Neuronal stem cell (in vitro differentiated cells): Measurements from ENCODE around the gene MAFB.

ENCODE experiments used
- DNase-seq: peaks from one replicate; pipeline ENCODE4 v3.0.0-alpha.2; 2013; ENCODE audit warnings: low spot score
- H2AFZ ChIP-seq: one replicate; pipeline ENCODE4 v1.6.1; 2013; ENCODE audit warnings: mild to moderate bottlenecking, low read length, inconsistent platforms
- H2AK5ac ChIP-seq: 2 replicates; pipeline ENCODE4 v1.6.1; 2013; ENCODE audit warnings: low read depth, mild to moderate bottlenecking, inconsistent platforms, low read length, moderate library complexity, mixed read lengths
- H2BK120ac ChIP-seq: 2 replicates; pipeline ENCODE4 v1.6.1; 2013; ENCODE audit warnings: low read depth, mild to moderate bottlenecking, inconsistent platforms, low read length, moderate library complexity, mixed read lengths
- H2BK12ac ChIP-seq: one replicate; pipeline ENCODE4 v1.6.1; 2013; ENCODE audit warnings: low read length, inconsistent platforms
- H2BK15ac ChIP-seq: 2 replicates; pipeline ENCODE4 v1.6.1; 2013; ENCODE audit warnings: mild to moderate bottlenecking, low read length, inconsistent platforms, mixed read lengths
- H2BK5ac ChIP-seq: one replicate; pipeline ENCODE4 v1.6.1; 2013; ENCODE audit warnings: inconsistent platforms, mild to moderate bottlenecking, low read length, moderate library complexity
- H3K14ac ChIP-seq: one replicate; pipeline ENCODE4 v1.6.1; 2013; ENCODE audit warnings: low read length, inconsistent platforms
- H3K18ac ChIP-seq: 2 replicates; pipeline ENCODE4 v1.6.1; 2013; ENCODE audit warnings: low read length, inconsistent platforms
- H3K23ac ChIP-seq: 2 replicates; pipeline ENCODE4 v1.6.1; 2013; ENCODE audit warnings: low read depth, mild to moderate bottlenecking, mixed read lengths, low read length, inconsistent platforms; ENCODE audit not compliant: poor library complexity
- H3K27ac ChIP-seq: replicated peaks from 3 replicates; pipeline ENCODE4 v1.5.1; 2013; ENCODE audit warnings: low read length, inconsistent platforms
- H3K27me3 ChIP-seq, 3 experiments: 2 replicates each; pipeline ENCODE4 v1.6.1; 2013; ENCODE audit warnings: low read length in 3 of 3, mild to moderate bottlenecking in 2 of 3, inconsistent platforms in 1 of 3, low read depth in 1 of 3, mixed read lengths in 1 of 3, moderate library complexity in 1 of 3; ENCODE audit not compliant: control insufficient read depth in 3 of 3, insufficient read depth in 3 of 3
- H3K36me3 ChIP-seq, 2 donors: replicated peaks in 1 of 2; 2 replicates each; pipeline ENCODE4 v1.6.1; 2013; ENCODE audit warnings: low read length in 2 of 2; ENCODE audit not compliant: control insufficient read depth in 2 of 2, insufficient read depth in 2 of 2
- H3K4ac ChIP-seq: 2 replicates; pipeline ENCODE4 v1.6.1; 2013; ENCODE audit warnings: inconsistent platforms, mild to moderate bottlenecking, low read length, moderate library complexity
- H3K4me1 ChIP-seq, 2 donors: 1 replicate in 1 of 2; 2 replicates in 1 of 2; pipeline ENCODE4 v1.6.1; 2013; ENCODE audit warnings: low read length in 2 of 2, low read depth in 1 of 2; ENCODE audit not compliant: control insufficient read depth in 2 of 2, insufficient read depth in 1 of 2
- H3K4me2 ChIP-seq: one replicate; pipeline ENCODE4 v1.6.1; 2013; ENCODE audit warnings: mild to moderate bottlenecking, low read length, inconsistent platforms; ENCODE audit not compliant: insufficient read depth, poor library complexity, severe bottlenecking
- H3K4me3 ChIP-seq, 2 donors: 2 replicates each; pipeline ENCODE4 v1.5.1; 2013; ENCODE audit warnings: low read length in 2 of 2, mild to moderate bottlenecking in 2 of 2, inconsistent platforms in 1 of 2, moderate library complexity in 1 of 2
- H3K79me1 ChIP-seq: one replicate; pipeline ENCODE4 v1.6.1; 2013; ENCODE audit warnings: low read depth, mild to moderate bottlenecking, inconsistent platforms, low read length, moderate library complexity
- H3K9ac ChIP-seq: one replicate; pipeline ENCODE4 v1.6.1; 2013; ENCODE audit warnings: mild to moderate bottlenecking, low read depth, low read length, inconsistent platforms; ENCODE audit not compliant: poor library complexity
- H3K9me3 ChIP-seq, 2 donors: replicated peaks in 1 of 2; 2 replicates each; pipeline versions ENCODE3 to v1.6.1; 2013; ENCODE audit warnings: low read length in 2 of 2, mild to moderate bottlenecking in 2 of 2, inconsistent platforms in 1 of 2, low read depth in 1 of 2, mixed read lengths in 1 of 2, moderate library complexity in 1 of 2; ENCODE audit not compliant: control insufficient read depth in 2 of 2, insufficient read depth in 1 of 2
- H4K8ac ChIP-seq: one replicate; pipeline ENCODE4 v1.6.1; 2013; ENCODE audit warnings: low read depth, mild to moderate bottlenecking, inconsistent platforms, low read length, moderate library complexity
- H4K91ac ChIP-seq: one replicate; pipeline ENCODE4 v1.6.1; 2013; ENCODE audit warnings: low read length, low read depth, mild to moderate bottlenecking, inconsistent platforms; ENCODE audit not compliant: poor library complexity
- WGBS, 2 donors: extraction: QIAGEN DNeasy Blood & Tissue Kit; methylation state at CpG; one replicate each; pipeline ENCODE4 v1.1.7; 2013; ENCODE audit warnings: missing lambda C conversion rate in 2 of 2, mixed read lengths in 1 of 2; ENCODE audit not compliant: insufficient read length in 2 of 2, insufficient replicate concordance in 1 of 2; ENCODE audit errors: extremely low coverage in 2 of 2; 5-methylcytosine and 5-hydroxymethylcytosine counted together

The MAFB gene

GRCh38 chr20:40670253-40670652 lies 18.8 kb downstream of the MAFB start:
- whole genome bisulfite sequencing, 2 donors = no CpG with 5 or more reads among the region's 2 CpGs
- Histone ChIP-seq H3K79me1 (no peaks in the 10 kb centered on the region), H3K4me1 (peaks cover 0 to 2% of the 10 kb centered on the region in 2 donors), H3K4me3 (no peak overlapping the region), H3K27ac (no peak overlapping the region), H3K14ac (no peak overlapping the region), H2BK5ac (no peak overlapping the region), H3K36me3 (peaks cover 0 to 3% of the 10 kb centered on the region in 2 donors), H4K91ac (no peak overlapping the region), H3K4ac (no peak overlapping the region), H2BK15ac (no peak overlapping the region), H3K27me3 (peaks cover 0 to 2% (median 0%) of the 10 kb centered on the region in 3 experiments), H2AFZ (no peak overlapping the region), H3K9me3 (peaks cover 0 to 3% of the 10 kb centered on the region in 2 donors), H3K23ac (no peak overlapping the region), H3K4me2 (no peak overlapping the region), H4K8ac (no peak overlapping the region), H3K18ac (no peak overlapping the region), H2BK12ac (no peak overlapping the region), H2AK5ac (no peak overlapping the region), H3K9ac (no peak overlapping the region), H2BK120ac (no peak overlapping the region)
- no peak for DNase-seq

- H3K18ac ChIP-seq = no peak overlapping the region
- H2AFZ ChIP-seq = no peak overlapping the region
- no peak overlapping the region for H2BK5ac ChIP-seq
- H3K27ac ChIP-seq = no peak overlapping the region
- no peak overlapping the region for H3K9ac ChIP-seq
- H4K8ac ChIP-seq = no peak overlapping the region
- H3K4ac ChIP-seq = no peak overlapping the region
- WGBS, 2 donors = no CpG with 5 or more reads among the region's 3 CpGs
- no peak overlapping the region for H3K14ac ChIP-seq
- peaks cover 0 to 2% (median 0%) of the 10 kb centered on the region in 3 experiments for H3K27me3 ChIP-seq
- H4K91ac ChIP-seq = no peak overlapping the region
- H3K4me1 ChIP-seq = peaks cover 0 to 2% of the 10 kb centered on the region in 2 donors
- H3K23ac ChIP-seq = no peak overlapping the region
- H2AK5ac ChIP-seq = no peak overlapping the region
- no peak overlapping the region for H3K4me3 ChIP-seq
- H3K36me3 ChIP-seq = peaks cover 0 to 3% of the 10 kb centered on the region in 2 donors
- no peaks in the 10 kb centered on the region for H3K79me1 ChIP-seq
- no peak for DNase-seq
- no peak overlapping the region for H2BK12ac ChIP-seq
- peaks cover 0 to 3% of the 10 kb centered on the region in 2 donors for H3K9me3 ChIP-seq
- H2BK120ac ChIP-seq = peak overlapping the region; percentile 12
- no peak overlapping the region for H3K4me2 ChIP-seq
- no peak overlapping the region for H2BK15ac ChIP-seq
Measured at GRCh38 chr20:40669692-40670091, 19.3 kb downstream of the MAFB start.

GRCh38 chr20:40668449-40669228 lies 20.4 kb downstream of the MAFB start:
- peak overlapping the region; percentile 47 for H3K9ac ChIP-seq
- no peak overlapping the region for H4K91ac ChIP-seq
- DNase-seq = no peak
- no peak overlapping the region for H3K4me3 ChIP-seq
- H3K27ac ChIP-seq = no peak overlapping the region
- H3K23ac ChIP-seq = no peak overlapping the region
- H3K36me3 ChIP-seq = peaks cover 0 to 3% of the 10 kb centered on the region in 2 donors
- H2AFZ ChIP-seq = no peak overlapping the region
- H4K8ac ChIP-seq = no peak overlapping the region
- H3K4ac ChIP-seq = no peak overlapping the region
- no CpG with 5 or more reads among the region's 7 CpGs for WGBS, 2 donors
- H3K79me1 ChIP-seq = no peaks in the 10 kb centered on the region
- H3K4me1 ChIP-seq = peaks cover 0 to 2% of the 10 kb centered on the region in 2 donors
- no peak overlapping the region for H3K14ac ChIP-seq
- H2BK5ac ChIP-seq = no peak overlapping the region
- peaks cover 0 to 3% of the 10 kb centered on the region in 2 donors for H3K9me3 ChIP-seq
- no peak overlapping the region for H2BK15ac ChIP-seq
- no peak overlapping the region for H2BK120ac ChIP-seq
- no peak overlapping the region for H2BK12ac ChIP-seq
- peaks cover 0 to 2% (median 0%) of the 10 kb centered on the region in 3 experiments for H3K27me3 ChIP-seq
- no peak overlapping the region for H2AK5ac ChIP-seq
- no peak overlapping the region for H3K4me2 ChIP-seq
- no peak overlapping the region for H3K18ac ChIP-seq

- peak overlapping the region; percentile 94 for H4K8ac ChIP-seq
- no peaks in the 10 kb centered on the region for H3K79me1 ChIP-seq
- H2BK120ac ChIP-seq = no peak overlapping the region
- H3K9ac ChIP-seq = peak overlapping the region; percentile 32
- H2BK15ac ChIP-seq = no peak overlapping the region
- H2AFZ ChIP-seq = no peak overlapping the region
- peak overlapping the region; percentile 19 for H3K4ac ChIP-seq
- no peak overlapping the region for H2AK5ac ChIP-seq
- no peak overlapping the region for H2BK12ac ChIP-seq
- H3K14ac ChIP-seq = peak overlapping the region; percentile 96
- H3K18ac ChIP-seq = no peak overlapping the region
- H3K23ac ChIP-seq = no peak overlapping the region
- no peak for DNase-seq
- peak overlapping the region in 1 of 2 donors; percentile 42 for H3K4me3 ChIP-seq
- no peak overlapping the region for H2BK5ac ChIP-seq
- peaks cover 0 to 2% of the 10 kb centered on the region in 2 donors for H3K4me1 ChIP-seq
- H3K27me3 ChIP-seq = peaks cover 0 to 2% (median 0%) of the 10 kb centered on the region in 3 experiments
- no peak overlapping the region for H3K27ac ChIP-seq
- peaks cover 0 to 3% of the 10 kb centered on the region in 2 donors for H3K9me3 ChIP-seq
- H3K4me2 ChIP-seq = no peak overlapping the region
- WGBS, 2 donors = 100% methylated on average over 2 of the region's 3 CpGs; no CpG with 5 or more reads in 1 of the 2 donors
- peaks cover 0 to 3% of the 10 kb centered on the region in 2 donors for H3K36me3 ChIP-seq
- peak overlapping the region; percentile 94 for H4K91ac ChIP-seq
Measured at GRCh38 chr20:40667503-40667902, 21.5 kb downstream of the MAFB start.
